ENCODE data around the gene DNAJB4. TPM values are rescaled to one million over a fixed set of nuclear protein-coding genes. Genes with fewer than 3 reads are reported as not detected.

DNAJB4 gene
- total and polyA plus RNA-seq, 2 of the 8 experiments (the other 6 are each of a cell fraction or from before 2014, with no cell fraction given), result 6.6 to 21.8 TPM

DNA sequence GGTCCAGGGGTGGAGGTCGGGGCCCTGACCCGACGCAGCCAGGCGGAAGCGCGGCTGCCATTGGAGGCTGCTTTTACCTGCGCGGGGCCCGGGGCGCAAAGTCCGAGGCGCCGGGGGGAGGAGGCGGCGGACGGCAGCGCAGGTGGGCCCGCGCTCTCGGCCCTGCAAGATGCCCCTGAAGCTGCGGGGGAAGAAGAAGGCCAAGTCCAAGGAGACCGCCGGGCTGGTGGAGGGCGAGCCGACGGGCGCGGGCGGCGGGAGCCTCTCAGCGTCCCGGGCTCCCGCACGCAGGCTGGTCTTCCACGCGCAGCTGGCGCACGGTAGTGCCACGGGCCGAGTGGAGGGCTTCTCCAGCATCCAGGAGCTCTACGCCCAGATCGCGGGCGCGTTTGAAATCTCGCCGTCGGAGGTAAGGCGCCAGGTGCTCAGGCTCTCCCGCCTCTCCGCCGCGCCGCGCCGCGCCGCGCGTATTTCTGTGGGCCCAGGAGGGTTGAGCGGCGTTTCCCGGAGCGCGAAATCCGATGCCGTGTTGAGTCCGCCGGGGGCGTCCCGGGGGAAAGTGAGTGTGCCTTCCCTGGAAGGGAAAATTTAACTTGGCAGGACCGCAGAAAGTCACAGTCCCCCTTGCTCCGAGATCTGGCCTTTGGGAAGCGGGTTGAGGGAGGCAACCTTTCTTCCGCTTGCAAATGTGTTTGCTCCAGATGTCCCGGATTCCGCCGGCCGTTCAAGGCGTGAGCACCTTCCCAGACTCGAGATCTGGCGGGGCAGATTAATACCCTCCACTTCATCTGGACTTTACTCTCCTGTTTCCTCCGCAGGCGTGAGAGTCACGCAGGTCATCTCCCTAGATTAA lies 41.4 kb downstream of the DNAJB4 start, which contains the start of gene GIPC2 (continued):
- TF ChIP-seq TEAD4 (IDR thresholded peaks at IDR 0.05; ENCODE audit: low read depth, low read length), result no peak
- TF ChIP-seq, protein P1, sequence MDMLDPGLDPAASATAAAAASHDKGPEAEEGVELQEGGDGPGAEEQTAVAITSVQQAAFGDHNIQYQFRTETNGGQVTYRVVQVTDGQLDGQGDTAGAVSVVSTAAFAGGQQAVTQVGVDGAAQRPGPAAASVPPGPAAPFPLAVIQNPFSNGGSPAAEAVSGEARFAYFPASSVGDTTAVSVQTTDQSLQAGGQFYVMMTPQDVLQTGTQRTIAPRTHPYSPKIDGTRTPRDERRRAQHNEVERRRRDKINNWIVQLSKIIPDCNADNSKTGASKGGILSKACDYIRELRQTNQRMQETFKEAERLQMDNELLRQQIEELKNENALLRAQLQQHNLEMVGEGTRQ (IDR thresholded peaks at IDR 0.05; ENCODE audit: low read length), result no peak
- TF ChIP-seq BRCA1 (IDR thresholded peaks at IDR 0.05; ENCODE audit: low read depth, low read length), result no peak
- TF ChIP-seq SP1 (IDR thresholded peaks at IDR 0.05; ENCODE audit: low read depth, low read length), result no peak
- peak; percentile 60 for TF ChIP-seq RNF2 (IDR thresholded peaks at IDR 0.05; ENCODE audit: borderline replicate concordance, low read depth, low read length, missing control alignments, poor library complexity, severe bottlenecking)
- no peak for TF ChIP-seq SIN3A (conservative IDR thresholded peaks at IDR 0.05 in 1 of 2, IDR thresholded peaks at IDR 0.05 in 1 of 2; ENCODE audit: low read depth in 1 of 2, low read length in 2 of 2)
- peak; percentile 92 for TF ChIP-seq ASH2L (IDR thresholded peaks at IDR 0.05; ENCODE audit: low read length)
- peak; percentile 18 for TF ChIP-seq TAF7 (optimal IDR thresholded peaks at IDR 0.05; ENCODE audit: borderline replicate concordance, low read depth, low read length)
- no peak for TF ChIP-seq NANOG (IDR thresholded peaks at IDR 0.05; ENCODE audit: insufficient read depth, low read depth, low read length, poor library complexity, severe bottlenecking)
- TF ChIP-seq SP4 (IDR thresholded peaks at IDR 0.05; ENCODE audit: low read length), result no peak
- 0 out of 2 replicates have a peak, but pooled peaks have one; percentile 8 for TF ChIP-seq TCF12 (IDR thresholded peaks at IDR 0.05; ENCODE audit: low read depth, low read length)
- peak; percentile 61; the same call in 1 of the 2 replicates for TF ChIP-seq YY1 (IDR thresholded peaks at IDR 0.05; ENCODE audit: low read depth, low read length)
- TF ChIP-seq RFX5 (IDR thresholded peaks at IDR 0.05; ENCODE audit: borderline replicate concordance, low read depth, low read length), result no peak
- TF ChIP-seq GABPA (IDR thresholded peaks at IDR 0.05; ENCODE audit: borderline replicate concordance, insufficient read depth, low read length), result no peak
- TF ChIP-seq GTF2F1 (IDR thresholded peaks at IDR 0.05; ENCODE audit: borderline replicate concordance, low read depth, low read length), result no peak
- TF ChIP-seq POLR2A (IDR thresholded peaks at IDR 0.05; ENCODE audit: control extremely low read depth in 1 of 2, low read depth in 2 of 2, low read length in 2 of 2), result peak in 1 of 2 experiments; percentile 63; a peak in 2 of 3 replicates
- TF ChIP-seq CEBPB (IDR thresholded peaks at IDR 0.05; ENCODE audit: low read depth, low read length), result no peak
- TF ChIP-seq, protein P2, sequence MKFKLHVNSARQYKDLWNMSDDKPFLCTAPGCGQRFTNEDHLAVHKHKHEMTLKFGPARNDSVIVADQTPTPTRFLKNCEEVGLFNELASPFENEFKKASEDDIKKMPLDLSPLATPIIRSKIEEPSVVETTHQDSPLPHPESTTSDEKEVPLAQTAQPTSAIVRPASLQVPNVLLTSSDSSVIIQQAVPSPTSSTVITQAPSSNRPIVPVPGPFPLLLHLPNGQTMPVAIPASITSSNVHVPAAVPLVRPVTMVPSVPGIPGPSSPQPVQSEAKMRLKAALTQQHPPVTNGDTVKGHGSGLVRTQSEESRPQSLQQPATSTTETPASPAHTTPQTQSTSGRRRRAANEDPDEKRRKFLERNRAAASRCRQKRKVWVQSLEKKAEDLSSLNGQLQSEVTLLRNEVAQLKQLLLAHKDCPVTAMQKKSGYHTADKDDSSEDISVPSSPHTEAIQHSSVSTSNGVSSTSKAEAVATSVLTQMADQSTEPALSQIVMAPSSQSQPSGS (IDR thresholded peaks at IDR 0.05; ENCODE audit: low read length), result no peak
- no peak for TF ChIP-seq SAP30 (IDR thresholded peaks at IDR 0.05; ENCODE audit: insufficient read depth, insufficient replicate concordance, low read length)
- no peak for TF ChIP-seq SRF (IDR thresholded peaks at IDR 0.05; ENCODE audit: low read depth, low read length)
- peak; percentile 20; the same call in 1 of the 2 replicates for TF ChIP-seq CHD2 (IDR thresholded peaks at IDR 0.05; ENCODE audit: low read length)
